Activated T-helper 1 cell treated with anti-CD3 and anti-CD28 coated beads, Interleukin-12 subunit alpha, Interleukin-12 subunit beta, Interleukin-2, Interleukin-4 antibody, amounts not matched to agents 30 ng/mL and 10 ng/mL and 1 ng/mL, durations not matched to agents 14 hours and 24 hours and 36 hours (primary cell): ENCODE results near the gene LGI4. TPM values are rescaled to one million over a fixed set of nuclear protein-coding genes. Genes with fewer than 3 reads are reported as not detected.

ENCODE experiments used
- DNase-seq: peaks from one replicate; pipeline ENCODE4 v3.0.0; 2021; ENCODE audit warnings: low spot score
- H3K27ac Mint-ChIP-seq: one replicate; pipeline ENCODE4 v1.8.0; 2021; ENCODE audit warnings: mild to moderate bottlenecking, mixed read lengths
- H3K27me3 Mint-ChIP-seq: one replicate; pipeline ENCODE4 v1.8.0; 2022; ENCODE audit warnings: mild to moderate bottlenecking, moderate library complexity, mixed read lengths; ENCODE audit not compliant: insufficient read depth
- H3K36me3 Mint-ChIP-seq: one replicate; pipeline ENCODE4 v1.8.0; 2021; ENCODE audit warnings: low read depth, mixed read lengths
- H3K4me1 Mint-ChIP-seq: one replicate; pipeline ENCODE4 v1.8.0; 2021; ENCODE audit warnings: low read depth, mixed read lengths
- H3K4me3 Mint-ChIP-seq: one replicate; pipeline ENCODE4 v1.8.0; 2021; ENCODE audit warnings: mild to moderate bottlenecking, moderate library complexity, mixed read lengths
- H3K9me3 Mint-ChIP-seq: one replicate; pipeline ENCODE4 v1.8.0; 2021; ENCODE audit warnings: mixed read lengths
- intact Hi-C: fragments of 100-400 bp; cut with micrococcal nuclease; formaldehyde crosslinking; loops from one replicate; pipeline ENCODE4 v1.15.1; 2024
- total RNA-seq: library from RNA; stranded (reverse); gene quantifications from 2 replicates; pipeline ENCODE4 v1.2.3, GENCODE V29; 2022

Gene LGI4
- total RNA-seq, 1 donor from 2014 or later = not detected

DNA sequence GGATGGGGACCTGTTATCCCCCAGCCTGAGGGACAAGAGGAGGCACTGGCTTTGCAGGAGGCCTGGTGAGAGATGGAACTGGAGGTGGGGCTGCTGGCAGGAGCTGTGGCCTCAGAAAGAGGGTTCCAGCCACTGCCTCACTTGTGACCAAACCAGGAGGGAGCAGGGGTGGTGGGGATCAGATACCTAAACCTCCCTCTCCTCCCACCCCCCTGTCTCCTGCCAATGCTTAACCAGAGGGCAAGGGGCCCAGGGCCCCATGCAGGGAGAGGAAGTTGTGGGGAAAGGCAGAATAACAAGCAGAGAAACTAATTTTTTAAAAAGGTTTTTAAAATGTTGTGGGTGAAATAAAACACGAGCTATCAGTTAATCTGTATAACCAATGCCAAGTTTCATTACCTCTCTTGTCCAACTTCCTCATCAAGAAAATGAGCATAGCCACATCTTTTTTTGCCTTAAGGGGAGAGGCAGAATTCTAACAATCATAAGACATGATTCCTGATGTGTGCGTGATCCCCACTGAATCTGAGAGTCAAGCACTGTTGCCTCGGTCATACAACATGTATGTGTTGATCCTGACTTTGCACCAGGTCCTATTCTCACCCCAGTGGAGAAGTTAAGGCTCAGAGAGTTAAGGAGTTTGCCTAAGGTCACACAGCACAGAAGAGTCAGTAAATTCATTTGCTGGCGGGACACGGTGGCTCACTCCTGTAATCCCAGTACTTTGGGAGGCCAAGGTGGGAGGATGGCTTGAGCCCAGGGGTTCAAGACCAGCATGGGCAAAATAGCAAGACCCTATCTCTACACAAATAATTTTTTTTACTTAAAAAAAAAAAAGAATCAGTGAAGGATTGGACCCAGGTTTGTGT is 32.6 kb upstream of the LGI4 start:
- H3K27me3 Mint-ChIP-seq = no peaks in the 10 kb centered on the region
- intact Hi-C loops = no loop called here
- H3K4me1 Mint-ChIP-seq = peaks cover 32% of the 10 kb centered on the region
- peak overlapping the region; percentile 22 for H3K4me3 Mint-ChIP-seq
- peak overlapping the region; percentile 22 for H3K27ac Mint-ChIP-seq
- DNase-seq = no peak
- H3K9me3 Mint-ChIP-seq = peaks cover 34% of the 10 kb centered on the region
- peaks cover 69% of the 10 kb centered on the region for H3K36me3 Mint-ChIP-seq

DNA sequence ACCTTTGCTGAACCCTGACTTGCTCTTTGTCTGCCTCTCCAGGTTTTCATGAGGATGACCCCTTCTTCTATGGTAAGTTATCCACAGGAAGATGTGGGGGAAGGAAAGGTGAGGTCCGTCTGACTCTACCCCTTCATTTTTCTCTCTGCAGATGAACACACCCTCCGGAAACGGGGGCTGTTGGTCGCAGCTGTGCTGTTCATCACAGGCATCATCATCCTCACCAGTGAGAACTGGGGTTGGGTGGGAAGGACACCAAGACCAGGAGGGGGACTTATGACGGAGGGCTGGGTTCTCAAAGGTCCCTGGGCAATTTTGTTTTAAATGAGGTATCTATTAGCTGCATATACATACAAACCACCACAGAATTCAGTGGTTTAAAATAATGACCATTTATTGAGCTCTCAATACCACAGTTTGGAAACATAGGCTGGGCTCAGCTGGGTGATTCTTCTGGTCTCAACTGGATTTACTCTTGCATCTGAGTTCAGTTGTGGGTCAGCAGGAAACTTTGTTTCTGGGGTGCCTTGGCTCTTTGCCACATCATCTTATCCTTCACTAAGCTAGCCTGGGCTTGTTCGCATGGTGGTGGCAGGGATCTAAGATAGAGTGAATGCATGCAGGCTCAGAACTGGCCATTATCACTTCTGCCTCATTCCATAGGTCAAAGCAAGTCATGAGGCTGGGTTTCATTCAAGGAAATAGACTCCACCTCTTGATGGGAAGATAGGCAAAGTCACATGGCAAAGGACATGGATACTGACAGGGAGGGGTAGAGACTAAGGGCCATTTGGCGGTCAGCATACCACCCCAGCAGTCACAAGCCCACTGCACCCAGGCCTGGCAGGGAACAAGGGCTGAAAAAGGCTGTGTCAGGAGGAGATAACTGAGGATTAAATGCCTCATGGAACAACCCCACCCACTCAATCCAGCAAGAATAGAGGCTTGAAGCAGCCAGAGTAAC is 31.5 kb upstream of the LGI4 start:
- peaks cover 45% of the 10 kb centered on the region for H3K9me3 Mint-ChIP-seq
- peak overlapping the region; percentile 15 for H3K4me3 Mint-ChIP-seq
- peaks cover 34% of the 10 kb centered on the region for H3K4me1 Mint-ChIP-seq

DNA sequence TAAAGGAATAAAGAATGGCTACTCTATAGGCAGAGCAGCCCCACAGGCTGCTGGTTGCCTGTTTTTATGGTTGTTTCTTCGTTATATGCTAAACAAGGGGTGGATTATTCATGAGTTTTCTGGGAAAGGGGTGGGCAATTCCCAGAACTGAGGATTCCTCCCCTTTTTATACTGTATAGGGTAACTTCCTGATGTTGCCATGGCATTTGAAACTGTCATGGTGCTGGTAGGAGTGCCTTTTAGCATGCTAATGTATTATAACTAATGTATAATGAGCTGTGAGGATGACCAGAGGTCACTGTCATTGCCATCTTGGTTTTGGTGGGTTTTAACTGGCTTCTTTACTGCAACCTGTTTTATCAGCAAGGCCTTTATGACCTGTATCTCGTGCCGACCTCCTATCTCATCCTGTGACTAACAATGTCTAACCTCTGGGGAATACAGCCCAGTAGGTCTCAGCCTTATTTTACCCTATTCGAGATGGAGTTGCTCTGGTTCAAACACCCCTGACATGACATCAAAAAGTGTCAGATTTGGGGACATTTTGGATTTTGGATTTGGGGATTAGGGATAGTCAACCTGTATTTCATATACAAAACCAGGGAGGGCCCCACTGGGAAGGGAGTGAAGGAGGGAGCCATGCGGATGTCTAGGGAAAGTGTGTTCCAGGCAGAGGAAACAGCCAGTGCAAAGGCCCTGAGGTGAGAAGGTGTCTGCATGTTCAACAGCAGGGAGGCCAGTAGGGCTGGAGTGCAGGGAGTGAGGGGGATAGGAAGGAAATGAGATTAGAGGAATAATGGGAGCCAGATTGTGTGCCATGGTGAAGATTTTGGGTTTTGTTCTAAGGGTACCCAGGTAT is 30.6 kb upstream of the LGI4 start:
- no peak for DNase-seq
- H3K4me3 Mint-ChIP-seq = no peak overlapping the region
- no peaks in the 10 kb centered on the region for H3K27me3 Mint-ChIP-seq
- H3K9me3 Mint-ChIP-seq = peaks cover 49% of the 10 kb centered on the region
- intact Hi-C loops = no loop called here
- peaks cover 29% of the 10 kb centered on the region for H3K4me1 Mint-ChIP-seq
- no peak overlapping the region for H3K27ac Mint-ChIP-seq
- peaks cover 77% of the 10 kb centered on the region for H3K36me3 Mint-ChIP-seq

More for the DNA sequence above, 31.5 kb upstream of the LGI4 start:
- Mint-ChIP-seq H3K27ac (peak overlapping the region; percentile 22), H3K36me3 (peaks cover 74% of the 10 kb centered on the region), H3K27me3 (no peaks in the 10 kb centered on the region)
- intact Hi-C loops = no loop called here
- no peak for DNase-seq

DNA sequence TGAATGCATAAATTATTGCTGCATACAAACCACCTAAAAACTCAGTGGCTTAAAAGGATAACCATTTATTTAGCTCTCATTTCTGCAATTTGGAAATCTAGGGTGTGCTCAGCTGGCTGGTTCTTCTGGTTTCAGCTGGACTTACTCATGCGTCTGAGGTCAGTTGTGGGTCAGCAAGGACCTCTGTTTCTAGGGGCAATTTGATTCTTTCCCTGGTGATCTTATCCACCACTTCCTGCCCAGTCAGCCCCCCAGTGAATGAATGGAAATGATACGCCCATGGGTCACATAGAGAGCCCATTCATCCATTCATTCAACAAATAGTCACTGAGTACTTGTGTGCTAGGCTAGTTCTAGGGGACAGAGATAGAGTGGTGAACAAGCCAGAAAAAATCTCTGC is 29.6 kb upstream of the LGI4 start:
- intact Hi-C loops = no loop called here
- peaks cover 49% of the 10 kb centered on the region for H3K9me3 Mint-ChIP-seq
- peaks cover 86% of the 10 kb centered on the region for H3K36me3 Mint-ChIP-seq
- no peak for DNase-seq
- H3K27me3 Mint-ChIP-seq = no peaks in the 10 kb centered on the region
- H3K4me3 Mint-ChIP-seq = no peak overlapping the region
- no peak overlapping the region for H3K27ac Mint-ChIP-seq
- peaks cover 31% of the 10 kb centered on the region for H3K4me1 Mint-ChIP-seq

DNA sequence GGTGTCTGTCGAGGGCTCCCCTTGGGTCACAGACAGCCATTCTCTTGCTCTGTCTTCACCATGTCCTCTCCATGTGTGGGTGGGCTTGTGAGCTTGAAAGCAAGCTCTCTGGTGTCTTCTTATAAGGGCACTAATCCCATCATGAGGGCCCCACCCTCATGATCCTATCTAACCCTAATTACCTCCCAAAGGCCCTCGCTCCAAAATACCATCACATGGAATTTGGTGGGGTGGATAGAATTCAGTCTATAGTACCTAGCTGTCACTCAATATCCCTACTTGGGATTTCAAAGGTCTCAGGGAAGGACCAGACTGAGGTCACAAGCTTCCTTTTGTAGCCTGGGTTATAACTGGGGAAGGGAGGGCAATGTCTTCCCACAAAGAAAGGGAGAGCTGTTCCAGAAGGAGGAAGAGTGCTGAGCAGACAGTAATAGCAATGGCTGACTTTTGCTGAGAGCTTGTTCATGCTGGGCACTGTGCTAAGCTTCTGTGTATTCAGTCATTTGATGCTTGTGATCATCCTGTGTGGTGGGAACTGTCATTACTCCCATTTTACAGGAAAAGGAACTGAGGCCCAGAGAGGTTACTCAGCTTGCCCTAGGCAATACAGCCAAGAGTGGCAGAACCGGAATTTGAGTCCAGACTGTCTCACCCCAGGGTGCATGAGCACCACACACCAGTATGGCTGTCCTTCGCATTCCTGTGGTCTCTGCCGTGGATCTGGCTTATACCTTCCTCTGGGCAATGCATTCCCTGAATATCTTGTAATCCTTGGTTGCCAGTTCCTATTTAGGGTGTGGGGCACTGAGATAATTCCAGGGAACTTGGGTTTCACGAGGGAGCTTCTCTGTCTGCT is 27.8 kb upstream of the LGI4 start:
- no peaks in the 10 kb centered on the region for H3K27me3 Mint-ChIP-seq
- intact Hi-C loops = no loop called here
- DNase-seq = no peak
- H3K27ac Mint-ChIP-seq = peak overlapping the region; percentile 48
- no peak overlapping the region for H3K4me3 Mint-ChIP-seq
- H3K9me3 Mint-ChIP-seq = peaks cover 49% of the 10 kb centered on the region
- H3K36me3 Mint-ChIP-seq = peaks cover 97% of the 10 kb centered on the region
- peaks cover 47% of the 10 kb centered on the region for H3K4me1 Mint-ChIP-seq

DNA sequence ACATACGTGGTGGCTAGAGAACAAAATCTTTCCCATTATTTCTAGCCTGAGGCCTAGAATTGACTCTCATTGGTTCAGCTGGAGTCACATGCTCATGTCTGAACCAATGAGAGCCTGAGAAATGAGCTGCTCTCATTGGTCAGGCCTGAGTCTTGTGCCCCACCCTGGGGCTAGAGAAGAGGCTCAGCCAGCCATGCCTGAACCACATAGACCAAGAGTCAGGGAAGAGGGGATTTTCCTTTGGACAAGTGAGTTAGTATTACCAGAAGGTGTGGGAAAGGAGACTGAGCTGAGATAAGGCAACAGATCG is 26.5 kb upstream of the LGI4 start:
- peak overlapping the region; percentile 55 for H3K27ac Mint-ChIP-seq
- no peak for DNase-seq
- peaks cover 45% of the 10 kb centered on the region for H3K9me3 Mint-ChIP-seq
- no peak overlapping the region for H3K4me3 Mint-ChIP-seq
- no peaks in the 10 kb centered on the region for H3K27me3 Mint-ChIP-seq
- H3K36me3 Mint-ChIP-seq = peaks cover 91% of the 10 kb centered on the region
- intact Hi-C loops = no loop called here
- peaks cover 45% of the 10 kb centered on the region for H3K4me1 Mint-ChIP-seq

DNA sequence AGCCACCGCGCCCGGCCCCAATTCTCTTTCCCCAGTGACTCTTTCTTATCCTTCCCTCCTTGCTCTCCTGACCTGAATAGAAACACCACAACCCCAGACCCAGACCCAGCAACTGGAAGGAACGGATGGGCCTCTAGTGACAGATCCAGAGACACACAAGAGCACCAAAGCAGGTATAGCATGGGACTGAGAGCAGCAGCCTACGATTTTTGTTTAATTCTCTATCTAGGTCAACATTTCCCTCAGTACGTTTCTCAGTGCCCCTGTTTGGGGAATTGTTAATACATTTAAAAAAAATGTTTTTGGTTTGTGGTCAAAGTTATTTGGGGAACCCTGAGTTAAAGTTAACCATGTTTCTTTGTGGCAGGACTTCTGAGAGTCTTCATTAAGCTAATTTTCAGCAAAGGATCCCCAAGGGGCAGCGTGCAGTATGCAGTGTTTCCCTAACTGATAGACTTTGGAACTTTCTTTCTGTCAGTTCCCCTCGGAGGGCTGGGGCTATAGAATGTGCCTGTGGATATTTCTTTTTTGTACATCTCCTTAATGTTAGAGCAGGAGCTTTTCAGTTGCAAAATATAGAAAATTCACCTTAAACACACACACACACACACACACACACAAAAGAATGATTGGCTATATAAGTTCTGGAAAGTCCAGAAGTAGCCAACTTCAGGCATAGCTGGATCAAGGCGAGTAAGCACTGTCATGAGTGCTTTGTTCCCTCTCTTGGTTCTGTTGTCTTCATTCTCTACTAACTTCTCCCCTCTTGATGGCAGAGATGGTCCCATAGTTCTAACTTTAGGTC is 26.0 kb upstream of the LGI4 start:
- DNase-seq = no peak
- intact Hi-C loops = no loop called here
- H3K27me3 Mint-ChIP-seq = no peaks in the 10 kb centered on the region
- peak overlapping the region; percentile 55 for H3K27ac Mint-ChIP-seq
- H3K36me3 Mint-ChIP-seq = peaks cover 91% of the 10 kb centered on the region
- H3K9me3 Mint-ChIP-seq = peaks cover 39% of the 10 kb centered on the region
- peaks cover 50% of the 10 kb centered on the region for H3K4me1 Mint-ChIP-seq
- no peak overlapping the region for H3K4me3 Mint-ChIP-seq

DNA sequence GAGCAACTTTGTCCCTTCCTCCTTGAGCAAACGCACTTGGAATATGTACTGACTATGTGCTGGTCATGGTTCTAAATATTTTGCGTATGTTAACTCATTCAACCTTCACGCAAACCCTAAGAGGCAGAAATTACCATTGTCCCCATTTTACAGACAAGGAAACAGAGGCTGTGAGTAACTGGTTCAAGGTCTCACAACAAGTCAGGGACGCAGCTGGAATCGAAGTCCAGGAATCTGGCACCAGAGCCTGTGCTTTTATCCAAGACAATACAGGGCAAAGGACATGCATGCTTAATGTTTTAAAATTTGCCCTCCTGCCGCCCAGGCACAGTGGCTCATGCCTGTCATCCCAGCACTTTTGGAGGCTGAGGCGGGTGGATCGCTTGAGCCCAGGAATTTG is 24.7 kb upstream of the LGI4 start:
- intact Hi-C loops = loop anchor here (10.0 kb wide), 1 partner anchor 585 kb away; the partner anchor contains the start of genes IGFLR1, LIN37, PSENEN and U2AF1L4
- Mint-ChIP-seq H3K36me3 (peaks cover 84% of the 10 kb centered on the region), H3K4me3 (no peak overlapping the region), H3K27me3 (peaks cover 2% of the 10 kb centered on the region), H3K27ac (no peak overlapping the region), H3K4me1 (peaks cover 58% of the 10 kb centered on the region), H3K9me3 (peaks cover 31% of the 10 kb centered on the region)
- DNase-seq = no peak

DNA sequence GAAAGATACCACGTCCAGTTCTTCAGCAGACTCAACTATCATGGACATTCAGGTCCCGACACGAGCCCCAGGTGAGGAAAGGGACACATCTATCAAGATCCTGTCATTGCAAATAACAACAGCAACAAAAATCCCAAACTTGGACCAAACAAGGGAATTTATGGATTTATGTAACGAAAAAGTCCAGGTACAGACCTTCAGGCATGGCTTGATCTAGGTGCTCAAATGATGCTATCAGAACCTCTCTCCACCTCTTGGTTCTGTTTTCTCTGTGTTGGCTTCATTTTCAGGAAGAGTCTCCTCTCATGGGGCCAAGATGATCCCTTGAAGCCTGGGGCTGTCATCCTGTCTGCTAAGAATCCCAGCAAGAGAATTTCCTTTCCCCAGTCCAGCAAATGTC is 22.6 kb upstream of the LGI4 start:
- H3K27ac Mint-ChIP-seq = no peak overlapping the region
- peaks cover 15% of the 10 kb centered on the region for H3K9me3 Mint-ChIP-seq
- peaks cover 3% of the 10 kb centered on the region for H3K27me3 Mint-ChIP-seq
- H3K4me3 Mint-ChIP-seq = peak overlapping the region; percentile 60
- DNase-seq = no peak
- peaks cover 64% of the 10 kb centered on the region for H3K36me3 Mint-ChIP-seq
- intact Hi-C loops = loop anchor here (10.0 kb wide), 1 partner anchor 587 kb away; the partner anchor contains the start of genes IGFLR1, LIN37, PSENEN and U2AF1L4
- peaks cover 67% of the 10 kb centered on the region for H3K4me1 Mint-ChIP-seq

DNA sequence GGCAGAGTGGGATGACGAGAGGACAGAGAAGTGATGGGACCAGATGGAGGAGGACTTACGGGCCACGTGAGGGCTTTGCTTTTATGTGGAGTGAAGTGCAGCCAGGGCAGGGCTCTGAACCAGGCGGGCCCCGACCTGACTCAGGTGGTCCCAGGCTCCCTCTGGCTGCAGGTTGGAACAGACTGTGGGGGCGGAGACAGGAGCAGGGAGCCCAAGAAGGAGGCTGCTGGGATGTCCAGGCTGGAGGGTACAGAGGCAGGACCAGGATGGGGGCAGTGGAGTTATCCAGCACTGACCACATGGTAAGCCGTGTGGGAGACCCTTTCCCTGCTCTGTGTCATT is 21.8 kb upstream of the LGI4 start:
- peaks cover 7% of the 10 kb centered on the region for H3K27me3 Mint-ChIP-seq
- intact Hi-C loops = loop anchor here (10.0 kb wide), 1 partner anchor 588 kb away; the partner anchor contains the start of genes IGFLR1, LIN37, PSENEN and U2AF1L4
- H3K4me1 Mint-ChIP-seq = peaks cover 60% of the 10 kb centered on the region
- DNase-seq = no peak
- peaks cover 56% of the 10 kb centered on the region for H3K36me3 Mint-ChIP-seq
- H3K9me3 Mint-ChIP-seq = peaks cover 7% of the 10 kb centered on the region
- H3K27ac Mint-ChIP-seq = peak overlapping the region; percentile 100
- peak overlapping the region; percentile 100 for H3K4me3 Mint-ChIP-seq
